GM10248 (cell line): ENCODE data around the gene SMYD4.

Source experiments
- CTCF ChIA-PET: fragments of 300-600 bp; sonication (Branson Sonifier 250); formaldehyde crosslinking; extraction: SDS; loops from one replicate; lab custom pipeline; 2021; ENCODE audit warnings: antibody characterized with exemption; lab: Yijun Ruan, JAX
- POLR2A ChIA-PET: fragments of 350-650 bp; sonication (Branson Sonifier 250); formaldehyde crosslinking; extraction: SDS; loops from one replicate; lab custom pipeline; 2020; ENCODE audit warnings: antibody characterized with exemption; lab: Yijun Ruan, JAX
- DNase-seq: peaks from one replicate; pipeline ENCODE4 v3.0.0; 2012; ENCODE audit errors: extremely low spot score
- CTCF ChIP-seq: IDR thresholded peaks from 2 replicates; pipeline ENCODE4 v1.5.1; 2012; ENCODE audit warnings: mild to moderate bottlenecking, low read depth; ENCODE audit errors: extremely low read depth, missing control alignments, control extremely low read depth

SMYD4 gene, protein sequence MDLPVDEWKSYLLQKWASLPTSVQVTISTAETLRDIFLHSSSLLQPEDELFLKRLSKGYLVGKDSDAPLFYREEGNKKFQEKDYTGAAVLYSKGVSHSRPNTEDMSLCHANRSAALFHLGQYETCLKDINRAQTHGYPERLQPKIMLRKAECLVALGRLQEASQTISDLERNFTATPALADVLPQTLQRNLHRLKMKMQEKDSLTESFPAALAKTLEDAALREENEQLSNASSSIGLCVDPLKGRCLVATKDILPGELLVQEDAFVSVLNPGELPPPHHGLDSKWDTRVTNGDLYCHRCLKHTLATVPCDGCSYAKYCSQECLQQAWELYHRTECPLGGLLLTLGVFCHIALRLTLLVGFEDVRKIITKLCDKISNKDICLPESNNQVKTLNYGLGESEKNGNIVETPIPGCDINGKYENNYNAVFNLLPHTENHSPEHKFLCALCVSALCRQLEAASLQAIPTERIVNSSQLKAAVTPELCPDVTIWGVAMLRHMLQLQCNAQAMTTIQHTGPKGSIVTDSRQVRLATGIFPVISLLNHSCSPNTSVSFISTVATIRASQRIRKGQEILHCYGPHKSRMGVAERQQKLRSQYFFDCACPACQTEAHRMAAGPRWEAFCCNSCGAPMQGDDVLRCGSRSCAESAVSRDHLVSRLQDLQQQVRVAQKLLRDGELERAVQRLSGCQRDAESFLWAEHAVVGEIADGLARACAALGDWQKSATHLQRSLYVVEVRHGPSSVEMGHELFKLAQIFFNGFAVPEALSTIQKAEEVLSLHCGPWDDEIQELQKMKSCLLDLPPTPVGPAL

GRCh38 chr17:1829592-1830257 is at the start of gene SMYD4, which contains the start of gene RPA1:
Gene SMYD4 (minus strand): TSS chr17:1829902. CDS start chr17:1827994, 1,908 bp downstream.
Gene RPA1 (plus strand): TSS chr17:1830005. CDS start chr17:1830094, 89 bp downstream.
- CTCF ChIA-PET = interaction anchor here (0.9 kb wide), 1 partner anchor 255 kb away, joined by 4 read pairs; no protein-coding TSS in a partner anchor

GRCh38 chr17:1878419-1879121 is 48.9 kb upstream of the SMYD4 start:
- CTCF ChIA-PET = interaction anchor here (1.3 to 1.4 kb wide), 2 partner anchors 14 to 538 kb away, joined by 3 to 4 read pairs; no protein-coding TSS in a partner anchor
- TF ChIP-seq CTCF = no peak
- POLR2A ChIA-PET = no interaction called here
- no peak for DNase-seq

More at GRCh38 chr17:1829592-1830257, at the start of gene SMYD4, which contains the start of gene RPA1:
- no peak for TF ChIP-seq CTCF
- POLR2A ChIA-PET = interaction anchor here (1.0 kb wide), 1 partner anchor 113 kb away, joined by 3 read pairs; no protein-coding TSS in a partner anchor
- DNase-seq = peak; percentile 97

GRCh38 chr17:1875597-1875996 is 45.9 kb upstream of the SMYD4 start:
- DNase-seq = no peak
- POLR2A ChIA-PET = no interaction called here
- no peak for TF ChIP-seq CTCF
- CTCF ChIA-PET = interaction anchor here (1.0 kb wide), 1 partner anchor 20 kb away, joined by 3 read pairs; no protein-coding TSS in a partner anchor

GRCh38 chr17:1873418-1873817 is 43.7 kb upstream of the SMYD4 start:
- no peak for TF ChIP-seq CTCF
- CTCF ChIA-PET = interaction anchor here (1.3 kb wide), 2 partner anchors 9 to 152 kb away, joined by 3 to 5 read pairs; no protein-coding TSS in a partner anchor
- POLR2A ChIA-PET = no interaction called here
- DNase-seq = peak; percentile 60

GRCh38 chr17:1872976-1873375 is 43.3 kb upstream of the SMYD4 start:
- ChIA-PET CTCF (no interaction called here), POLR2A (no interaction called here)
- no peak for TF ChIP-seq CTCF
- peak; percentile 50 for DNase-seq

GRCh38 chr17:1872254-1872653 is 42.6 kb upstream of the SMYD4 start:
- TF ChIP-seq CTCF = no peak
- ChIA-PET CTCF (interaction anchor here (1.7 kb wide), 1 partner anchor 10 kb away, joined by 3 read pairs; no protein-coding TSS in a partner anchor), POLR2A (no interaction called here)
- DNase-seq = no peak
